ENCODE data around the gene IRF2BPL.

The IRF2BPL gene

GRCh38 chr14:76984787-76985375 lies 43.6 kb downstream of the IRF2BPL start:
- no peak for DNase-seq

- DNase-seq, result no peak
Measured at GRCh38 chr14:76984297-76984696, 44.2 kb downstream of the IRF2BPL start.

- no peak for DNase-seq
Measured at GRCh38 chr14:76981670-76982069, 46.8 kb downstream of the IRF2BPL start.

GRCh38 chr14:76977793-76978720 lies 50.5 kb downstream of the IRF2BPL start:
- peak; percentile 85 for DNase-seq

GRCh38 chr14:76976240-76977005 lies 52.1 kb downstream of the IRF2BPL start:
- no peak for DNase-seq

GRCh38 chr14:76975812-76976211 lies 52.7 kb downstream of the IRF2BPL start:
- no peak for DNase-seq

GRCh38 chr14:76975051-76975450 lies 53.5 kb downstream of the IRF2BPL start:
- no peak for DNase-seq
